Measurements from ENCODE around the gene CRYBA4. TPM values are rescaled to one million over a fixed set of nuclear protein-coding genes. Genes with fewer than 3 reads are reported as not detected.

CRYBA4 gene
- total RNA-seq, result not detected in 2 replicates
- long read RNA-seq, result 0 reads

DNA sequence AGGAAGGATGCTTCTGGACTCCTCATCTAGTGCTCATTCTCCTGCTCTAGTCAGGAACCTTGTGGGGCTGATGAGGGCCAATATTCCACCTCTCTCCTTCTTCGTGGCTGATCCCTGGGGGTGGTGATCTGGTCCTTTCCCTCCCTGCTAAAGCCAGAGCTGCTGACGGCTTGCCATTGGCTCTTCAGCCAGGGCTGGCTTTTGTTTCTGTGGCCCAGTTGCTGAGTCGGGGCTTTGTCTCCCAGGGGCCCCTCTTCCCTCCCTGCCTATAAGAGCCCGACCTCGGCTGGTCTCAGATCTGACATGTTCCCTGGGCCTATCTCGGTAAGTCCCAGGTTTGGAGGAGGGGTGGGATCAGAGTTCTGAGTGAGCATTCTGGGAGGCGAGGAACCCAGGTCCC lies at the start of gene CRYBA4:
TSS of gene CRYBA4 (plus strand) at position 301 of the 400 bp plus-strand sequence. CDS start 634 bp downstream, outside the sequence.
- DNase-seq (ENCODE audit: low read depth, low spot score), result no peak
- H3K4me3 Mint-ChIP-seq, result no peak within 1 kb of the TSS
- H3K4me1 Mint-ChIP-seq, result peaks cover 6% of the 10 kb centered on the region
- no peak within 1 kb of the TSS for H3K27ac Mint-ChIP-seq (ENCODE audit: unreplicated experiment)
- no peaks in the 10 kb centered on the region for H3K9me3 Mint-ChIP-seq
- no peaks in the 10 kb centered on the region for H3K36me3 Mint-ChIP-seq (ENCODE audit: low read depth)
- peaks cover 32% of the 10 kb centered on the region for H3K27me3 Mint-ChIP-seq (ENCODE audit: low read depth)
- TF ChIP-seq, protein P1, sequence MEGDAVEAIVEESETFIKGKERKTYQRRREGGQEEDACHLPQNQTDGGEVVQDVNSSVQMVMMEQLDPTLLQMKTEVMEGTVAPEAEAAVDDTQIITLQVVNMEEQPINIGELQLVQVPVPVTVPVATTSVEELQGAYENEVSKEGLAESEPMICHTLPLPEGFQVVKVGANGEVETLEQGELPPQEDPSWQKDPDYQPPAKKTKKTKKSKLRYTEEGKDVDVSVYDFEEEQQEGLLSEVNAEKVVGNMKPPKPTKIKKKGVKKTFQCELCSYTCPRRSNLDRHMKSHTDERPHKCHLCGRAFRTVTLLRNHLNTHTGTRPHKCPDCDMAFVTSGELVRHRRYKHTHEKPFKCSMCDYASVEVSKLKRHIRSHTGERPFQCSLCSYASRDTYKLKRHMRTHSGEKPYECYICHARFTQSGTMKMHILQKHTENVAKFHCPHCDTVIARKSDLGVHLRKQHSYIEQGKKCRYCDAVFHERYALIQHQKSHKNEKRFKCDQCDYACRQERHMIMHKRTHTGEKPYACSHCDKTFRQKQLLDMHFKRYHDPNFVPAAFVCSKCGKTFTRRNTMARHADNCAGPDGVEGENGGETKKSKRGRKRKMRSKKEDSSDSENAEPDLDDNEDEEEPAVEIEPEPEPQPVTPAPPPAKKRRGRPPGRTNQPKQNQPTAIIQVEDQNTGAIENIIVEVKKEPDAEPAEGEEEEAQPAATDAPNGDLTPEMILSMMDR (conservative IDR thresholded peaks at IDR 0.05), result no peak

DNA sequence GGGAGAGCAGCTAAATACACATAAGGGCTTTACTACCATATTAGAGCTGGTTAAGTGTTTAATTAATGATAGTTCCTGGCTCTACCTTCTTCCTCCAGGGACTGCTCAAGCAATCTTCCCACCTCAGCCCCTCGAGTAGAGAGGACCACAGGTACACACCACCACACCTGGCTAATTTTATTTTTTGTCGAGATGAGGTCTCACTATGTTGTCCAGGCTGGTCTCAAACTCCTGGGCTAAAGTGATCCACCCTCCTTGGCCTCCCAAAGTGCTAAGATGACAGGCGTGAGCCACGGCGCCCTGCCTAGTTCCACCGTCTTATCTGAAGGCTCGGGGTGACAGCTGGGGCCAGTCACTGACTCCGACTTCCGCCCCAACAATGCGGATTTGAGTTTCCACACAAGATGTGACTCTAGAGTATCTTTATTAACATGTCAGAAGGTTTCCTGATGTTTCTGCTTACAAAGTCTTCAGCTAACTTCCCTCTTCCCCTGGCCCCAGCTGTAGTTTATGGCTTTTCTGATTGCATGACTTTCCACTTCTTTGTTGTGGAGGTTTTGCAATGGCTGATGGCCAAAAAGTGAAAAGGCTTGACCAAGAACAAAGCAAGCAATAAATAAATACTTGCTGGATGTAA lies 48.6 kb upstream of the CRYBA4 start:
- Mint-ChIP-seq H3K36me3 (ENCODE audit: low read depth) (no peaks in the 10 kb centered on the region), H3K27me3 (ENCODE audit: low read depth) (peaks cover 4% of the 10 kb centered on the region), H3K4me1 (peaks cover 34% of the 10 kb centered on the region), H3K9me3 (no peaks in the 10 kb centered on the region), H3K4me3 (no peak overlapping the region), H3K27ac (ENCODE audit: unreplicated experiment) (peak overlapping the region; percentile 64)
- TF ChIP-seq, protein P1 (conservative IDR thresholded peaks at IDR 0.05), result no peak
- DNase-seq (ENCODE audit: low read depth, low spot score), result no peak

DNA sequence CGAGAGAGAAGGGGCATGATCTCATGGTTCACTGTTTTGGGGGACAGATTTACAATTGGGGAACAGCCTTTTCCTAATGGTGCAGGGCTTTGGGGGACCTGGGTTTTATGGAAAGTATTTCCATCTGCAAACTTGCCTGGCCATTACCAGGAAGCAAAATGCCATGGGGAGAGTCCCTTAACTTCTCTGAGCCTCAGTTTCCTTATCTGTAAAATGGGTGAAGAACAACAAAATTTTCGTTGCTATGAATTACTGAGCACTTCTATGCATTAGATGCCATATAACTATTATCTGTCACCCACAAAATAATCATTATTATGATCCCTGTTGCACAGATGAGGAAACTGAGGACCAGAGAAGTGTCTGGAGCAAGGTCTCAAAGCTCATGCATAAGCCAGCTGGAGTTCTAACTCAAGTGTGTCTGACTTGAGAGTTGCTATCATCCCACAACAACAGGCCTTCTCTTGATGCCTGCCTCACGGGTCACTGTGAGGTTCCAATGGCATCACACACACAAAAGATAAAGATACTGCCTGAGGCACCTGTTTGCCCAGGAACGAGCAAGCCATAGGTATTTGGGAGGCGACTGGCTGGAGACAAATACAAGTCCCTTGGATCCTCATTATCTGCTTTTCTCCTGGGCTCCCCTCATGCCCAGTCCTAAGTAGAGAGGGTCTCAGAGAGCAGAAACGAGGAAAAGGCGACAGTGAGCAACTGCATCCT lies 47.6 kb upstream of the CRYBA4 start:
- peaks cover 4% of the 10 kb centered on the region for H3K27me3 Mint-ChIP-seq (ENCODE audit: low read depth)
- TF ChIP-seq, protein P1 (conservative IDR thresholded peaks at IDR 0.05), result no peak
- no peaks in the 10 kb centered on the region for H3K9me3 Mint-ChIP-seq
- no peak overlapping the region for H3K27ac Mint-ChIP-seq (ENCODE audit: unreplicated experiment)
- no peak overlapping the region for H3K4me3 Mint-ChIP-seq
- H3K36me3 Mint-ChIP-seq (ENCODE audit: low read depth), result no peaks in the 10 kb centered on the region
- no peak for DNase-seq (ENCODE audit: low read depth, low spot score)
- peaks cover 26% of the 10 kb centered on the region for H3K4me1 Mint-ChIP-seq

DNA sequence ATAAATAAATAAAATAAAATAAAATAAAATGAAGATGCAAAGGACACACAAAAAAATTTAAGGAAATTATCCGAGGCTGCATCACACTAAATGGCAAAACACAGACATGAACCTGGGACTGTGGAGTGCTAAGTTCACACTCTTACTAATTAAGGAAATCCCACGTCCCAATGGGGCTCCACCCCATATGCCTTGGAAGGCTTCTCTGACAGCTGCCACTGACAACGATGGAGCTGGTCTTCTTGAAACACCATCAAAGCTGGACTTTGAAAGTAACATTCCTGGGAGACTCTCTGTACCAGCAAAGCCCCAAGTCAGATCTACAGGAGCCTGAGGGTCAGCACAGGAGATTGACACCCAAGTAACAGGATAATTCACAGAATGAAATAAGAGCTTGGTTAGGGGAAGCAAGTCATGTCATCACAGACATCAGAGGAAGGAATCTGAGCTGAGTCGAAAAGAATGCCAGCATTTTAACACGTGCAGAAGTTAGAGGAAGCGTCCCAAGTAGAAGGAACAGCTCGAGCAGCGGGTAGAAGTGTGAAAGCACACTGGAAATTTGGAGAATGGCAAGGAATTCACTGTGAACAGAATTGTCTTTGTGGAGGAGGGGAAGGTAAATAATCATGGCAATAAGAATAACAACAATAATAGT lies 45.6 kb upstream of the CRYBA4 start:
- TF ChIP-seq, protein P1 (conservative IDR thresholded peaks at IDR 0.05), result no peak
- Mint-ChIP-seq H3K27me3 (ENCODE audit: low read depth) (peaks cover 4% of the 10 kb centered on the region), H3K36me3 (ENCODE audit: low read depth) (no peaks in the 10 kb centered on the region), H3K27ac (ENCODE audit: unreplicated experiment) (peak overlapping the region; percentile 7), H3K9me3 (no peaks in the 10 kb centered on the region), H3K4me3 (no peak overlapping the region), H3K4me1 (peaks cover 19% of the 10 kb centered on the region)
- DNase-seq (ENCODE audit: low read depth, low spot score), result no peak

DNA sequence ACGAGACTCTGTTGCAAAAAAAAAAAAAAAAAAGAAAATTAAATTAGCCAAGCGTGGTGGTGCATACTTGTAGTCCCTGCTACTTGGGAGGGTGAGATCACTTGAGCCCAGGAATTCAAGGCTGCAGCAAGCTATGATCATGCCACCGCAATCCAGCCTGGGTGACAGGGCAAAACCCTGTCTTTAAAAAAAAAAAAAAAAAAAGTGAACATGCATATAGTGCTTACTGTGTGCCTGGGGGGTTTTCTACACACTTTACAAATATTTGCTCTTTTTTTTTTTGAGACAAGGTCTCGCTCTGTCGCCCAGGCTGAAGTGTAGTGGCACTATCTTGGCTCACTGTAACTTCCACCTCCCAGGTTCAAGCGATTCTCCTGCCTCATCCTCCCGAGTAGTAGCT lies 44.7 kb upstream of the CRYBA4 start:
- Mint-ChIP-seq H3K27me3 (ENCODE audit: low read depth) (peaks cover 2% of the 10 kb centered on the region), H3K4me1 (peaks cover 10% of the 10 kb centered on the region), H3K4me3 (no peak overlapping the region), H3K27ac (ENCODE audit: unreplicated experiment) (no peak overlapping the region), H3K9me3 (no peaks in the 10 kb centered on the region), H3K36me3 (ENCODE audit: low read depth) (no peaks in the 10 kb centered on the region)
- DNase-seq (ENCODE audit: low read depth, low spot score), result no peak
- TF ChIP-seq, protein P1 (conservative IDR thresholded peaks at IDR 0.05), result no peak
